ENCODE data around the gene CACNA1B.
"Not testable (repeated sequence)": the region's sequence is repeated elsewhere in the genome, so short reads cannot be mapped to it uniquely, and the experiment has no call there.

CACNA1B gene

GRCh38 chr9:138073408-138073807 lies 195.8 kb downstream of the CACNA1B start:
- DNase-seq (ENCODE audit: low spot score) = no peak

GRCh38 chr9:138073808-138074207 lies 196.2 kb downstream of the CACNA1B start:
- DNase-seq (ENCODE audit: low spot score) = no peak

GRCh38 chr9:138074516-138074915 lies 196.9 kb downstream of the CACNA1B start:
- no peak for DNase-seq (ENCODE audit: low spot score)

- DNase-seq (ENCODE audit: low spot score) = no peak
These were observed 197.9 kb downstream of the CACNA1B start for GRCh38 chr9:138075496-138075895.

- DNase-seq (ENCODE audit: low spot score) = no peak
These were observed 198.5 kb downstream of the CACNA1B start for GRCh38 chr9:138075961-138076649.

GRCh38 chr9:138076650-138077009 lies 199.0 kb downstream of the CACNA1B start:
- DNase-seq (ENCODE audit: low spot score) = no peak

- DNase-seq (ENCODE audit: low spot score) = no peak
These were observed 199.5 kb downstream of the CACNA1B start for GRCh38 chr9:138077126-138077525.

- no peak for DNase-seq (ENCODE audit: low spot score)
These were observed 200.4 kb downstream of the CACNA1B start for GRCh38 chr9:138077898-138078540.

- no peak for DNase-seq (ENCODE audit: low spot score)
These were observed 201.3 kb downstream of the CACNA1B start for GRCh38 chr9:138078846-138079245.

- DNase-seq (ENCODE audit: low spot score) = no peak
These were observed 203.4 kb downstream of the CACNA1B start for GRCh38 chr9:138080979-138081378.

GRCh38 chr9:138082918-138083636 lies 205.5 kb downstream of the CACNA1B start:
- DNase-seq (ENCODE audit: low spot score) = no peak

GRCh38 chr9:138083873-138084272 lies 206.3 kb downstream of the CACNA1B start:
- DNase-seq (ENCODE audit: low spot score) = no peak

- no peak for DNase-seq (ENCODE audit: low spot score)
These were observed 208.0 kb downstream of the CACNA1B start for GRCh38 chr9:138085568-138085967.

- not testable (repeated sequence) for DNase-seq (ENCODE audit: low spot score)
These were observed 214.5 kb downstream of the CACNA1B start for GRCh38 chr9:138092057-138092456.

GRCh38 chr9:138094028-138094427 lies 216.4 kb downstream of the CACNA1B start:
- no peak for DNase-seq (ENCODE audit: low spot score)

GRCh38 chr9:138095813-138096518 lies 218.4 kb downstream of the CACNA1B start:
- DNase-seq (ENCODE audit: low spot score) = no peak

- no peak for DNase-seq (ENCODE audit: low spot score)
These were observed 218.9 kb downstream of the CACNA1B start for GRCh38 chr9:138096519-138096845.

- peak; percentile 9 for DNase-seq (ENCODE audit: low spot score)
These were observed 220.0 kb downstream of the CACNA1B start for GRCh38 chr9:138097501-138097991.

GRCh38 chr9:138098116-138098907 lies 220.7 kb downstream of the CACNA1B start:
- DNase-seq (ENCODE audit: low spot score) = peak; percentile 2

- DNase-seq (ENCODE audit: low spot score) = no peak
These were observed 221.6 kb downstream of the CACNA1B start for GRCh38 chr9:138098908-138099791.

All from iPS-NIHi11 (cell line).